T-helper 1 cell treated with Interleukin-12 subunit alpha and Interleukin-12 subunit beta and Interleukin-4 antibody, amounts not matched to agents 30 ng/mL and 1 ng/mL, for 36 hours (primary cell): Measurements from ENCODE around the gene CSHL1. TPM values are rescaled to one million over a fixed set of nuclear protein-coding genes. Genes with fewer than 3 reads are reported as not detected.
"Not testable (repeated sequence)": the region's sequence is repeated elsewhere in the genome, so short reads cannot be mapped to it uniquely, and the experiment has no call there.

ENCODE experiments used
- intact Hi-C: fragments of 100-400 bp; cut with micrococcal nuclease; formaldehyde crosslinking; loops from one replicate; pipeline ENCODE4 v1.15.1; 2024
- total RNA-seq: library from RNA; stranded (reverse); gene quantifications from 2 replicates; pipeline ENCODE4 v1.2.3, GENCODE V29; 2022

CSHL1 gene
- total RNA-seq, 1 donor from 2014 or later = not detected

DNA sequence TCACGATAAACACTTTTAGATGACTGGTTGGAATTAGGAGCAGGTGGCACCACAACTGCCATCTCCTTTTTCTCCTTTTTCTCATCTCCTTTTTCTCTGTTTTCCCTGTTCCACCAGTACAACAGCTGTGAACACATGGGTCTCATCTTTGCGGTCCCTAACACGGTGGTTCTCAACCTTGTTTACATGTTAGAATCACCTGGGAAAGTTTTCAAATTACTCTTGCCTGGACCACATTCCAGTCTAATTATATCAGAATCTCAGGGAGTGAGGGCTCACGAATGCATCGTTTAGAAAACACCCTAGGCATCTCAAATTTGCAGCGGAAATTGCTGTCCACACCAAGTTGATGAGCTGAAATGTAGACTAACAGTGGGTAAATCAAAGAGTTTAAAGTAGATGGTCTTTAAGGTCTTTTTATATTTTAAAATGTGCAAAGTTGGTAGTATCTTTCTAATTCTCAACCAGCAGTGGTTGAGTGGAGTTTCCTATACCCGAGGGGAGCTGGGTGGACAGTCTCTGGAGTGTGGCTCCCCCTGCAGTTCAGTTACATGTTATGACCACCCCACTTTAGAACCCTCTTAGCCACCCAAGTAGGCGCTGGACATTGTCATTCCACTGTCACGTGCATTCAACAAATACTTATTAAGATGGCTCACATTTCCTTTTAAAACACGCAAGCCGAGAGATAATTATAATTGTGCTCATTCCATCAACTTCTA, 18.6 kb downstream of the CSHL1 start:
- intact Hi-C loops = not testable (repeated sequence)

DNA sequence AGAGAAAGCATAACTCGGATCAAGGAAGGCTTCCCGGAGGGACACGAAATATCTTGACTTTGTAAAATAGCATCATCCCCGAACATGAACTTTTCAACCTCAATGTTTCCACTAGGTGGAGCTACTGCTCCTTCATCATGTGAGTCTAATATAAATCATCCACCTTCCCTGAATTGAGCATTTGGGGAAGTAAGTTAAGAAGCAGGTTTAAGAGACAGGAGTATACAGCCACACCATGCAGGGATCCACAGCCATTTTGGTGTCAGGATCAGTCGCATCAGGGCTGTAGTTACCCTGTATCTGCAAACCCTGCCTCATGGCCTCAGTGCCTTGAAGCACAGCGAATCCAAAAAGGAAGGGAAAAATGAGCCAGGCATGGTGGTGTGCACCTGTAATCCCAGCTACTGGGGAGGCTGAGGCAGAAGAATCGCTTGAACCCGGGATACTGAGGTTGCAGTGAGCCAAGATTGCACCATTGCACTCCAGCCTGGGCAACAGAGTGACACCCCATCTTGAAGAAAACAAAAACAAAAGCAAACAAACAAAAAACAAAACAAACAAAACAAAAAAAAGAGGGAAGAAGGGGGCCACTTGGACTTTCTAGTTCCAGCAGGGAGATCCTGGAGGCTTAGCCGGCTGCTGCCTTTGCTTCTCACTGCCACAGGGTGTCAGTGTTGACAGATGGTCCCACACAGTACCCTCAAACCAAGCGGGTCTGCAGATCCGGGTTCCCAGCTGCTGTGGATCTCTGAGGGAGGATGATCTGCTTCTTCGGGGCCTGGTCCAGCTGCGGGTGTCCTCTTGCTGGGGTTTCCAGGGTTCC, 21.8 kb downstream of the CSHL1 start:
- intact Hi-C loops = not testable (repeated sequence)

DNA sequence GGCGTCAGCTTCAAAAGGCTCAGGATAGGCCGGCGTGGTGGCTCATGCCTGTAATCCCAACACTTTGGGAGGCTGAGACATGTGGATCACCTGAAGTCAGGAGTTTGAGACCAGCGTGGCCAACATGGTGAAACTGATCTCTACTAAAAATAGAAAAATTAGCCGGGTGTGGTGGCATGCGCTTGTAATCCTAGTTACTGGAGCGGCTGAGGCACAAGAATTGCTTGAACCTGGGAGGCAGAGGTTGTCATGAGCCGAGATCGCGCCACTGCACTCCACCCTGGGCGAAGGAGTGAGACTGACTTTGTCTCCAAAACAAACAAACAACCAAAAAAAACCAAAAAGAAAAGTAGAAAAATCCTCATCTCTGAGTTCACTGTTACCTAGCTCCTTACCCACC, 25.9 kb downstream of the CSHL1 start:
- intact Hi-C loops = not testable (repeated sequence)

GRCh38 chr17:63882626-63883126, 28.4 kb downstream of the CSHL1 start:
- intact Hi-C loops = not testable (repeated sequence)

DNA sequence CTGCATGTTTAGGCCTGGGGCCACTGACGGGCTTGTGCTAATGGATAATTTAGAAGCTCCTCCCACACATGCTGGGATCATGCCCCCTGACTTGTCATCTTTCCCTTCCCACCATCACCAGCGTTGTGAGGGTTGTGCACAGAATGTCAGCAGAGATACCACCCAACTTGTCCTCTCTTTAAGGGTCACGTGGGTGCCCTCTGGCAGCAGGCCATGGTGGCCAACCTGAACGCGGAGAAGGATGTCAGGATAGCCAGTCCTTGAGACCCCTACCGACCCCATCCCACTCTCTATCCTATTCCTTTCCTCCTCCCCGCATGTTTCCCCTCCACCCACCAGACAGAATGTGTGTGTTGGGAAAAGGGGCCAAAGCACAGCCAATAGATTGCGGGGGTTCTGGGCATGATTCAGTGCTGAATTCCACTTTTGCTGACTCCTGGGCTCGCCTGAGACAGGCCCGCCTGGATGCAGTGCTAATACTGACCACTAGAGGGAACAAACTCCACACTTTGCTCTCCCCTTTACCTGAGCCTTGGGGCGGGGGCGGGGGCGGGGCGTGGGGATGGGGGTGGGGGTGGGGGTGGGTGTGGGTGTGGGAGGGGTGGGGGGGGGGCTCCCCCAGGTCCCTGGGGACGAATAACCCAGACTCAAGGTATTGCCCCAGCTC, 29.0 kb downstream of the CSHL1 start, which contains the start of gene GH2:
Gene GH2 (minus strand): TSS at position 10 of the 667 bp plus-strand sequence. CDS start 143 bp downstream, outside the sequence.
- intact Hi-C loops = no loop called here

GRCh38 chr17:63881337-63881736, 29.7 kb downstream of the CSHL1 start:
- intact Hi-C loops = not testable (repeated sequence)

- intact Hi-C loops = no loop called here
Observed at GRCh38 chr17:63880706-63881105, 30.4 kb downstream of the CSHL1 start.

DNA sequence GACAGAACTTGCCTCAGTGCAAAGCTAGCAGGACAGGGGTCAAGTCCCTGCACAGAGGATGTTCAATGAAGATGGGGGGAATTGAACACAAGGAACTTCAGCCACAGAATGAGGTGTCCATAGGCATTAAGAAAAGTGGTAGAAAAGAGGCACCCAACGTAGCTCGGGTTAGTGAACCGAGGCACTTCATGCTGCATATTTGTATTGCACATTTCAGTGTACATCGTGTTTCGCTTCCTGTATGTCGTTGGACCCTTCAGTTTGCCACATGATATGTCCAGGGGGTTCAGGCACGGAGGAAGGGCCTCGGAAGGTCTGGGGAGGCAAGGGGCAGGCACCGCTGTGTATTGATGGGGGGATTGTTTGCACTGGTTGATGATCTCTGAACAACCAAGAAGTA, 32.6 kb downstream of the CSHL1 start:
- intact Hi-C loops = not testable (repeated sequence)

- intact Hi-C loops = not testable (repeated sequence)
Observed at GRCh38 chr17:63874693-63875092, 36.4 kb downstream of the CSHL1 start.

- intact Hi-C loops = not testable (repeated sequence)
Observed at GRCh38 chr17:63874061-63874626, 36.9 kb downstream of the CSHL1 start.

- intact Hi-C loops = not testable (repeated sequence)
Observed at GRCh38 chr17:63873577-63873976, 37.5 kb downstream of the CSHL1 start, which contains the start of gene CSH2. Gene CSH2 (minus strand): TSS chr17:63873677. CDS start chr17:63873614, 63 bp downstream.

DNA sequence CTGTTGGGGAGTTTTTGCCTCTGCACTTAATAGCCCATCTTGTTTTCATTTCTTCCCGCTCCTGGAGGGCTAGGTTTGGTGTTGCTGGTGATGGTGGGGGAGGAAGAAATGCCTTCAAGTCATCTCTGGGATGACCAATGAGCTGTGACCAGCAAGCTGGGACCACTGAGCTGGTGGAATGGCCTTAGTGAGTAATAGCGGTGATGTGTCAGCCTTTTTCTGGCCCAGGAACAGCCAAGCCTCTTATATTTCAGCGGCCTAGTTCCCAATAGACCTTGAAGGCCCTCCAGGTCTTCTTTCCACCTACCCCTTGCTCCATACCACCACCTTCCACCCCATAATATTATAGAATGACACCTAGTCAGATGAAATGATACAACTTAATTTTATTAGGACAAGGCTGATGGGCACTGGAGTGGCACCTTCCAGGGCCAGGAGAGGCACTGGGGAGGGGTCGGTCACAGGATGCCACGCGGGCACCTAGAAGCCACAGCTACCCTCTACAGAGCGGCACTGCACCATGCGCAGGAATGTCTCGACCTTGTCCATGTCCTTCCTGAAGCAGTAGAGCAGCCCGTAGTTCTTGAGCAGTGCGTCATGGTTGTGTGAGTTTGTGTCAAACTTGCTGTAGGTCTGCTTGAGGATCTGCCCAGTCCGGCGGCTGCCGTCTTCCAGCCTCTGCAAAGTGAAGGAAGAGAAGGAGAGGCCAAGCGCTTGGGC, 39.3 kb downstream of the CSHL1 start:
- intact Hi-C loops = not testable (repeated sequence)

DNA sequence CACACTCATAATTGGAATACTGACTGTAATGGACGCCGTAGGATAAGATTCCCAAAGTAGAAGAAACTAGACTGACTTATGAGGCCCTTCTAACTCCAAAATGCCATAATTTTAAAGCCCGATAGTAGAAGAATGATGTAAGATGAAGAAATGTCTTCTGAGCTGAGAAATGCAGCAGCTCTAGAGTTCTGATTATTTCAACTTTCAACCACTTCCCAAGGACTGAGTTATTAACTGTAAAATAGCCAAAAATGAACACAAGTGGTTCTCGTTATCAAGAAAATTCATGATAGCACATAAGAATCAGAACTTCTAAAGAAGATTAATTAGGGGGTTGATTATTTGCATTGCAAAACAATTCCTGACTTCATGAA, 40.8 kb downstream of the CSHL1 start:
- intact Hi-C loops = not testable (repeated sequence)

- intact Hi-C loops = not testable (repeated sequence)
Observed at GRCh38 chr17:63869491-63870291, 41.4 kb downstream of the CSHL1 start.

- intact Hi-C loops = not testable (repeated sequence)
Observed at GRCh38 chr17:63866625-63867024, 44.4 kb downstream of the CSHL1 start.

Other genes starting within 250 kb of the CSHL1 start
- gene LIMD2, start 211.1 kb downstream of the CSHL1 start, total RNA-seq = 637 and 645 TPM in 2 replicates
- 55.6 and 60.6 TPM in 2 replicates for gene STRADA, start 169.5 kb downstream of the CSHL1 start, total RNA-seq
- 67.0 and 71.2 TPM in 2 replicates for gene CCDC47, start 137.7 kb downstream of the CSHL1 start, total RNA-seq
- gene DDX42, start 137.1 kb downstream of the CSHL1 start, total RNA-seq = 132 and 135 TPM in 2 replicates
- gene PSMC5, start 83.8 kb downstream of the CSHL1 start, total RNA-seq = 165 and 169 TPM in 2 replicates
- 57.7 and 64.8 TPM in 2 replicates for gene FTSJ3, start 83.6 kb downstream of the CSHL1 start, total RNA-seq
- gene SMARCD2, start 68.6 kb downstream of the CSHL1 start, total RNA-seq = 137 and 143 TPM in 2 replicates
- gene CSH2, start 37.6 kb downstream of the CSHL1 start, total RNA-seq = not detected in 2 replicates
- gene GH2, start 29.3 kb downstream of the CSHL1 start, total RNA-seq = not detected in 2 replicates
- not detected in 2 replicates for gene CSH1, start 14.7 kb downstream of the CSHL1 start, total RNA-seq
- gene GH1, start 7.6 kb upstream of the CSHL1 start, total RNA-seq = not detected in 2 replicates
- gene CD79B, start 21.1 kb upstream of the CSHL1 start, total RNA-seq = 44.8 and 52.5 TPM in 2 replicates
- gene SCN4A, start 61.7 kb upstream of the CSHL1 start, total RNA-seq = 0.25 and 0.56 TPM in 2 replicates
- 2.2 and 3.0 TPM in 2 replicates for gene PRR29, start 87.1 kb upstream of the CSHL1 start, total RNA-seq
- gene ICAM2, start 109.4 kb upstream of the CSHL1 start, total RNA-seq = 69.1 and 70.0 TPM in 2 replicates
- 139 and 143 TPM in 2 replicates for gene ERN1, start 218.9 kb upstream of the CSHL1 start, total RNA-seq